Measurements from ENCODE around the gene PRKAR1B. TPM values are rescaled to one million over a fixed set of nuclear protein-coding genes. Genes with fewer than 3 reads are reported as not detected.

PRKAR1B gene
- total RNA-seq, 2 experiments from 2014 or later: 22.5 to 41.6 TPM

GRCh38 chr7:693280-693679 lies 33.8 kb downstream of the PRKAR1B start:
- intact Hi-C loops (cut with micrococcal nuclease; ENCODE audit: unreplicated experiment): no loop called here
- CTCF ChIA-PET (ENCODE audit: unreplicated experiment): no interaction called here
- POLR2A ChIA-PET: no interaction called here

GRCh38 chr7:691361-692045 lies 35.6 kb downstream of the PRKAR1B start:
- Histone ChIP-seq H3K4me1 (ENCODE audit: insufficient read depth, low read length, poor library complexity, severe bottlenecking) (no peaks in the 10 kb centered on the region), H3K36me3 (ENCODE audit: insufficient read depth, low read length) (peaks cover 48% of the 10 kb centered on the region)

More at GRCh38 chr7:693280-693679, 33.8 kb downstream of the PRKAR1B start:
- Histone ChIP-seq H3K4me3 (ENCODE audit: low read depth, low read length, poor library complexity, severe bottlenecking) (no peak overlapping the region), H2AFZ (ENCODE audit: low read length) (no peak overlapping the region), H3K9me2 (ENCODE audit: insufficient read depth, low read length) (no peaks in the 10 kb centered on the region), H3K27ac (ENCODE audit: low read depth, low read length, poor library complexity, severe bottlenecking) (no peak overlapping the region), H3K4me2 (ENCODE audit: low read length) (no peak overlapping the region), H3K36me3 (ENCODE audit: insufficient read depth, low read length) (peaks cover 44% of the 10 kb centered on the region), H3K4me1 (ENCODE audit: insufficient read depth, low read length, poor library complexity, severe bottlenecking) (no peaks in the 10 kb centered on the region), H3K9me3 (ENCODE audit: low read length) (peaks cover 6% of the 10 kb centered on the region; the same call in 1 of the 2 replicates), H3K79me2 (ENCODE audit: insufficient read depth, low read depth, low read length) (no peaks in the 10 kb centered on the region), H4K20me1 (ENCODE audit: insufficient read depth, low read length) (no peaks in the 10 kb centered on the region)
- TF ChIP-seq EZH2phosphoT487 (IDR thresholded peaks at IDR 0.05; ENCODE audit: borderline replicate concordance, low read depth, low read length) (no peak), CTCF (conservative IDR thresholded peaks at IDR 0.05; ENCODE audit: low read length) (no peak)
- BruUV-seq (replicated peaks): no TSS peak
- DNase-seq (ENCODE audit: low spot score): no peak

More at GRCh38 chr7:691361-692045, 35.6 kb downstream of the PRKAR1B start:
- Histone ChIP-seq H3K79me2 (ENCODE audit: insufficient read depth, low read depth, low read length) (no peaks in the 10 kb centered on the region), H4K20me1 (ENCODE audit: insufficient read depth, low read length) (no peaks in the 10 kb centered on the region), H2AFZ (ENCODE audit: low read length) (no peak overlapping the region), H3K4me2 (ENCODE audit: low read length) (no peak overlapping the region), H3K9me2 (ENCODE audit: insufficient read depth, low read length) (no peaks in the 10 kb centered on the region), H3K4me3 (ENCODE audit: low read depth, low read length, poor library complexity, severe bottlenecking) (no peak overlapping the region), H3K27ac (ENCODE audit: low read depth, low read length, poor library complexity, severe bottlenecking) (no peak overlapping the region), H3K9me3 (ENCODE audit: low read length) (peaks cover 10% of the 10 kb centered on the region)
- intact Hi-C loops (cut with micrococcal nuclease; ENCODE audit: unreplicated experiment): no loop called here
- POLR2A ChIA-PET: no interaction called here
- no peak for DNase-seq (ENCODE audit: low spot score)
- CTCF ChIA-PET (ENCODE audit: unreplicated experiment): no interaction called here
- no TSS peak for BruUV-seq (replicated peaks)
- TF ChIP-seq CTCF (conservative IDR thresholded peaks at IDR 0.05; ENCODE audit: low read length): no peak
- TF ChIP-seq EZH2phosphoT487 (IDR thresholded peaks at IDR 0.05; ENCODE audit: borderline replicate concordance, low read depth, low read length): no peak
